Middle frontal gyrus (tissue), 1 donor: ENCODE results near the gene KRT31.
"Not testable (repeated sequence)": the region's sequence is repeated elsewhere in the genome, so short reads cannot be mapped to it uniquely, and the experiment has no call there.

ENCODE experiments used
- DNase-seq: peaks from one replicate; pipeline ENCODE4 v3.0.0-alpha.2; 2015; ENCODE audit warnings: low spot score; ENCODE audit errors: extremely low spot score

The KRT31 gene

DNA sequence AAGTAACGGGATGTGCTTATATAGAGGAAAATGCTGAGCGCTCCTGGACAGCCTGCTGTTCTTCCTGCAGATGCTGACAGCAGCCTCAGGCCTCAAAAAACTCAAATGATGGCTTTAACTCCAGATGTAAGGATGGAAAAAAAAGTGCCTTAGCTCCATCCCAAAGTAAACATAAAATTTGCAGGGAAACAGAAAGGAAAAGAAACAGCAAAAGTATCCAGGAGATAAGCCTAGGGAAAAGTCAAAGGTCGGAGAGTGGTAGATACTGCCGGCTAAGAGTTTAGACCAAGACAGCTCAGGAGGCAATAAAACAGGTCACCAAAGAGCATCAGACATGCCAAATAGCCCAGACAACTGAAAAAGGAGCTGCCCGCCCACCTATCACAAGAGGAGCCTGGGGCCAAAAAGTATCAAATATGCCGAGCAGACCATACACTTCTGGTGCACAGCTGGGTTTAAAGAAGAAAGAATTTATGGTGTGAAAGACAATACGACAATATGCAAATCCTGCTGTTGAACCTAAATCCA is 6.9 kb downstream of the KRT31 start:
- DNase-seq = no peak

DNA sequence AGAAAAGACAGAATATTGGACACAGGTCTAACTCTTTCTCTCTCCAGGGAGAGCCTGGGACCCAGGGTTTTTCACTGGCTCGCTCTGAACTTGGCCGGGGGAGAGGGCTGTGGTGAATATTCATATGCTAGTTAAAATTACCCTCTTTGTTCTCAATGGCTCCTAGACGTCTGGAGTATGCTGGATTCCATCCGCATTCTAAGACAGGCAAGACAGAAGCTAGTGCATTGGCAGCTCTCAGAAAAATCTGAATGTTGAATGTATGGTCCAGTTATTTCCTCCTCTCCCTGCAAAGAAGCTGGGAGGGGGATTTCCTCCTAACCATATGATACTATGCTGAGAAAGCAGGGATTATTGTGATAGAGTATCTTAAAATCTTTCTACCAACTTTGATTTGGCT is 9.7 kb downstream of the KRT31 start:
- no peak for DNase-seq

DNA sequence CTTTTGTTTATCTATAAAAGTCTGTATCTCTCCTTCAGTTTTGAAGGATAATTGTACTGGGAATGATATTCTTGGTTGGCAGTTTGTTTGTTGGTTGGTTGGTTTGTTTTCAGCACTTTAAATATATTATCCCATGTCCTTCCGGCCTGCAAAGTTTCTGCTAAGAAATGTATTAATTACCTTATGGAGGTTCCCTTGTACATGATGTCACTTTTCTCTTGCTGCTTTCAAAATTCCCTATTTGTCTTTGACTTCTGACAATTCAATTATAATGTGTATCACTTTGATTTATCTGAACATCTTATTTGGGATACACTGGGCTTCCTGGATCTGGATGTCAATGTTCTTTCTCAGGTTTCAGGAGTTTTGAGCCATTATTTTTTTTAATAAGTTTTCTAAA is 11.2 kb downstream of the KRT31 start:
- DNase-seq = no peak

DNA sequence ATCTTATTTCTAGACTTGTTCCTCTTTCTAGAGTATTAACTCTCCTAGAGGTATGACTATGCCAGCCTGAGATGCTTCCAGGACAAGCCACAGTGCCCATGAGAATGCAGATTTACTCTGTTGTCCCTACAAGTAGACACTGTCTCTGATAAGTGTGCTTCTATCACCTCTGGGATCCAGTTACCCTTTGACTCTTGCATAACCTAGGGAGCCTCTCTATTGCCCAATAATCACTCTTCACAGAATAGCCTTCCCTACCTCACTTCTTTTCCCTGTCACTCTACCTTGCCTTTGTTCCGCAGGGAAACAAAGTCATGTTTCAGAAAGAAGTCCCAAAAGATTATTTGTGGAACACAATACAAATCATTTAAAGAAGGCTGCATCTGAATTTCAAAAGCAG is 13.7 kb downstream of the KRT31 start:
- DNase-seq = no peak

DNA sequence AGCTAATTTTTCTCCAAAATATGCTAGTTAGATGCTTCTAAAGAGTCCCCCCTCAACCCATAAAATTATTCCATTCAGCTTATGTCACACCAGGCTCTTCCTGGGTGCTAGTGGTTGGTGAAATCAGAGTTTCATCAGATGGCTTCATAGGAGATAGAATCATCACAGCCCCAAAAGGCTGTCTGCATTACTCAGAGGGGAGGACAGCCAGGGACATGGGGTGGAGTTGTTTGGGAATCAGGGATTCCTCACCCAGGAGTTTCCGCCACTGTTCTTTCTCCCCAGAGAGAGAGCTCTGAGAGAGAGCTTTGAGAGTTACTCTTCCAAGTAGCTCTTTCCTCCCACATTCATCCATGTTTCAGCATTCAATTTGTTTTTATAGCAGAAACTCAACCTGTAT is 15.0 kb downstream of the KRT31 start:
- DNase-seq = no peak

DNA sequence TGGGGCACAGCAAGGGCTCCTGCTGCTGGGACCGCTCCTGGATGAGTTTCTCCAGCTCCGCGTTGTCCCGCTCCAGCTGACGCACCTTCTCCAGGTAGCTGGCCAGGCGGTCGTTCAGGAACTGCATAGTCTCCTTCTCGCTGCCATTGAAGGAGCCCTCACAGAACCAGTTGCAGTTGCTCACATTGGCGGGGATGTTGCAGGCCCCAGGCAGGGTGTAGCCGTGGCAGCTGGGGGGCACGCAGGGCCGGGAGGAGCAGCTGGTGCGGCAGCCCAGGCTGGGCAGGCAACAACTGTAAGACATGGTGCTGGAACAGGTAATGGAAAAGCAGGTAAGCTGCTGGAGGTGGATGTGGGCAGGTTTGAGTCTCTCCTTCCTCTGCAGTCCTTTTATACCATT is 15.5 kb downstream of the KRT31 start, which contains the start of gene KRT34:
TSS of gene KRT34 (minus strand) at position 364 of the 400 bp plus-strand sequence. CDS start at position 304, 60 bp downstream.
- DNase-seq = not testable (repeated sequence)

DNA sequence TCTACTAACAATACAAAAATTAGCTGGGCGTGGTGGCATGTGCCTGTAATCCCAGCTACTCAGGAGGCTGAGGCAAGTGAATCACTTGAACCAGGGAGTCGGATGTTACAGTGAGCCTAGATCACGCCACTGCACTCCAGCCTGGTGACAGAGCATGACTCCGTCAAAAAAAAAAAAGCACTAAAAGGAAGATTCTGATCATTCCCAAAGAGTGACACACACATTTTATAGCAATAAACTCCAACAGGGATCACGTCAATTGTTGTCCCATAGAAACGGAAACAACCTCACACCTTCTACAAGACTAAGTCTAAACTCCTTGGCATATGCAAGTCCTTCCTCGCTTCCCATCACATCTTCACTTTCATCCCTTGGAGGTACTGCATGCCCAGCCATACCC is 17.3 kb downstream of the KRT31 start:
- DNase-seq = not testable (repeated sequence)

DNA sequence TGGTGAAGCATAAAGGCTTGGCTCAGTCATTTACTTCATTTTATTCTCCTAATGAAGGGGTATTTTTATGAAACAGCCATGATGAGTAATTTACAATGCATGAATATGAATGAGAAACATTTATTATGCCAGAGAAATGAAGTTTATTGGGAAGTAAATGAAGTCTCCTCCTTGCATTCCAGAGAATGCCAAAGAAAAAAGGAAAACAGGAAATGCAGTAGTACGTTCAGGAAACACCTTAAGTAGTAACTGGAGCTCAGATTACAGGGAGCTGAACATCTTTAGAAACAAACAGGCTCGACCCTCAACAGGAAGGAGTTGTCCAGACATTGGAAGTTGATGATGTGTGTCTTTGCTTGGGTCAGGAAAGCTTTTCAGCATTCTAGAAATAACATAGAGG is 19.9 kb downstream of the KRT31 start:
- no peak for DNase-seq

DNA sequence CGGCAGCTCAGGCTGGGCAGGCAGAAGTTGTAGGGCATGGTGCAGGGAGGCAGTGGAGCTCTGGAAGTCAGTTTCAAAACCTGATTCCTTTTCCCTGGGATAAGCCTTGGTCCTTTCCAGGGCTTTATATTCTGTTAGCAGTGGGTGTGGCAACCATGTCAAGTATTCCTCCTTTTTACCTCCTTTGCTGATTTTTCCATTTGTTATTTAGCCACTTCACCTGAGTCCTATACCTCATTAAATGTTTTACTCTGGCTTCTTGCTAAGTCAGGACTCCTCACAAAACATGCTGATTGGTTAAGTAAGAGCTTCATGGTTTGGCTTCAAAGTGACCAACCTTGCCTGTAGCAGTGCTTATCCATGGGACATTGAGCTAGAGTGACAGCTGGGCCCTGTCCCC is 27.7 kb downstream of the KRT31 start, which contains the start of gene KRT33B:
TSS of gene KRT33B (minus strand) at position 101 of the 400 bp plus-strand sequence. CDS start at position 38, 63 bp downstream.
- no peak for DNase-seq

DNA sequence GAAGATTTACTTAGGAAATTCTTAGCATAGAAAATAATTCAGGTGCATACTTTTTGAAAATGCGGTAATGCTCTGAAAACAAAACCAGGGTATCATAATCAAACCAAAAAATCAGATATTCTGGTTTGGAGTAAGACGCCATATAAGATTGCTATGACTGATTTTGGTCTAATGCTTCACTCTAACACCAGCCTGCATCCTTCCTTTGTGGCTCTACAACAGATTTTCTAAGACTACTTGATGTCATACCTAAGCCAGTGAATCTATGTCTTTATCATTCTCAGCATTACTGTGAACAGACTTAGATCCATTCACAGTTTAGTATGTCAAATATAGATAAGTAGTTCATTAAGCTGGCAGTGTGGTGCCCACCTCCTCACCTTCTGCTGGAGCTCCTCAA is 28.4 kb downstream of the KRT31 start:
- DNase-seq = no peak

DNA sequence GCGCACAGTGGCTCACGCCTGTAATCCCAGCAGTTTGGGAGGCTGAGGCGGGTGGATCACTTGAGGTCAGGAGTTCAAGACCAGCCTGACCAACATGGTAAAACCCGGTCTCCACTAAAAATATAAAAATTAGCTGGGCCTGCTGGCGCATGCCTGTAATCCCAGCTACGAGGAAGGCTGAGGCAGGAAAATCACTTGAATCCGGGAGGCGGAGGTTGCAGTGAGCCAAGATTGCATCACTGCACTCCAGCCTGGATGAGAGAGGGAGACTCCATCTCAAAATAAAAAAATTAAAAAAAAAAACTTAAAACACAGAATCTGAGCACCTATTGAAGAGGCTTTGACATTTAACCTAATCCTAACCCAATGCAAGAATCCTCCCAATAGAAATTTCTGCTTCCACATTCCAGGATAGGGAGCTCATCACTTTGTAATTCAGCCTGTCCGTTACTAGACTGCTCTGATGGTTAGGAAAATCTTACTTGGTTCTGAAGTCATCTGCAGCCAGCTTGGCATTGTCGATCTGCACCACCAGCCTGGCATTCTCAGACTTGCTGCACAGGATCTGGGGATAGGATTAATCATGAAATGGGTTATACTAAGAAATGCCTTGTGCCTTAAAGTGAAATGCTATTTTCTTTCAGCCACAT is 29.9 kb downstream of the KRT31 start:
- no peak for DNase-seq

DNA sequence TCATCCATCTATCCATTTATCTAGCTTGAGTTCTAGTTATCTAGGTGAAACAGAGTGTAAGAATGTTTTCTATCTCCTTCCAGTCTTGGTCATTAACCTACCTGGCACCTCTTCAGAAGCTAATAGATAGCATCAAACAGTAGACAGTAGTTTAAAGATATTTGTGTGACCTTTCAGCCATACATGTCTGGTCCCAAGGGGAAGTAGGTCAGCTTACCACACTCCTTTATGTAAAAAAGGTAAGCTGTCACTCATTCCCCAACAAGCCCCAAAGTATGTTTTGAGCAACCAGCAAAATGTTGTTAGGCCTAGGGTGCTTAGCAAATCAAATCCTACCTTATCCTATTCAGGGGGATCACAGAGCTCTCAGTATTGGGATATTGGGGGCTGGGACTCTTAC is 31.3 kb downstream of the KRT31 start:
- no peak for DNase-seq

DNA sequence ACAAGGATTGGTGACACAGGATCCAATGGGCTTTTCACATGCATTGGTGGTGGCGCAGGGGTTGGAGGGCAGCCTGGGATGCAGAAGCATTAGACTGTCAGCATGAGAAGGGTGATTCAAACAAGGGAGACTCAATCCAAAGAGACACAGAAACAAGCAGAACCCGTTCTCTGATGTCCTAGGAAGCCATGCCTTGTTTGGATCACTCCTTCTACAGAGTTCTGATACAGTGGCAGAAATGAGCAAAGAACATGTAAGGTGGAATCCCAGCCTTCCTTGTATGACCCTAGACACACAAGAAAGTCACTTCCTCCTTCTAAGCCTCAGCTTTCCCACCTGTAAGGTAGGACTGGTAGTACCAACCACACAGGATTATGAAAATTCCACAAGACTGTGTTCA is 33.5 kb downstream of the KRT31 start:
- no peak for DNase-seq

DNA sequence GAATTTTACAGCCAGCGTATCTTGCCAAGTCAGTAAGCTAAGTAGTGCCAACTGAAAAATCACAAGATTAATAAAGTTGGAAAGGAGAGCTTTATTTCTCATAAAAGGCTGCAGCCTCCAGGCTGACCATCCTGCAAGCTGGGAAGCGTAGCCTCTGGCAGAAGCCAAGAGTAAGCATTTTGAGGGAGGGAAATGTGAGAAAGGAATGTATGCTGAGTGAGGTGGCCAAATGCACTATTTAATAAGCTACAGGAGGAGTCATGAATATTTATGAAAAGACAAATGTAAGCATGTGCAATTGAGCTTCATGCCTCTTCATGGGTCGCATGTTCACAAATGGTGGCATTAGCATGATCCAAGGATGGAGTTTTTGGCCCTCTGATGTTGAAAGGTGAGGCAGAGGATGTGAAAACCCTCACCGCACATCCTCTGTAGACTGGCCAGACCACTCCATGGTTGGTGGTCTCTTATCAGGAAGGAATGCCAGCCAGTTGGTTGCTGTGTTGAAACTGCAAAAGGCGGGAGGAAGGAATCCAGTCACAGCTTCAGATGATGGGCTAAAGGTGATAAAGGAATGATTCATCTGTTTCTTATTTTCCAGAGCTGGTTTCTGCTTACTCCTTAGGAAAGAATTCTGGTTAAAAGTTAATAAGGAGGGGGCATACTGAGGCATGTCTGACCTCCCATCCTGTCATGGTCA is 37.0 kb downstream of the KRT31 start:
- no peak for DNase-seq

DNA sequence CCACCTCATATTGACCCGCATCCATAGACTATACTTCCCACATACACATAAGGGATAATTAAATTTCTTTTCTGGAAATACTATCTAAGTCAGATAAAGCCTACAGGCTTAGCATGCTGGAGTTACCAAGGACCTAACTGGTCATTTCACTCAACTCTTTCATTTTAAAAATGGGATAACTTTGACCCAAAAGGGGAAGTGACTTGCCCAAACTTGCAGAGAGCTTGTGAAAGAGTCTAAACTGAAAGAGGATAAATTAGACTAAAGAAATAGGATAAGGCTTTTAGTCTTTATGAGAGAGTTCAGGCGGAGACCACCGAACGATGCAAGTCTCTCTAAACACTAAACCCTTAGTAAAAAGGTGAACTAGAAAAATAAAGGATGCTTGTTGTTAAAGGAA is 42.9 kb downstream of the KRT31 start:
- no peak for DNase-seq

DNA sequence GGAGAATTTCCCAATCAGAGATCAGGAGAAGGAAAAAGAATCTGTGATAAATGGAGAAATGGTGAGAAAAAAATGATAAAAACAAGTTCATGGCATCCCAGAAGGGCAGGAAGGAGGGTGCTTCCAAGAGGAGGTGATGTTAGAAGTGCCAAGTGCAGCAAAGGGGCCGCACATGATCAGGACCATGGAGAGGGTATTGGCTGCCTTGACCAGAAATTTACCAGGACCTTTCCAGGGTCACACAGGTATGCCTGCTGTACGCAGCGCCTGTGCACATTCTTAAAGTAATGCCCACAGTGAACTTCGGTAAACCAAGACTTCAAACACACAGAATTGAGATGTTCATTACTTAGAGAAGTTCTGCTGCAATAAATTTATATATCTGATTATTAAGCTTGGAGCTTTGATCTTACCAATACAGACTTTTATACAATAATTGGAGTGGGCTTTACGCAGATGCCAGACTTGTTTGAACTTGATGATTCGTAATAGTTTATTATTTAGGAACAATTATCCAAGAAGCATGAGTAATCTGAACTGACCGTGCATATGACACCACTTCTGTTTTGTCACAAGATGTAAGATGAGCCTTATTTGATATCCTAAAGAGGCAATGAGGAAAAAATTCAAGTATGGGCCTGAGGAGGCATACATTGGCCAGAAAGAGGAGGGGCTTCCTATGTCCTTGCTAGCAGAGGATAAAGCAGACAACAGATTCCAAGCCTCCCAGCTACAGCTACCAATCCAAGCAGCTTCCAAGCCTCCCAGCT is 44.6 kb downstream of the KRT31 start:
- DNase-seq = no peak

DNA sequence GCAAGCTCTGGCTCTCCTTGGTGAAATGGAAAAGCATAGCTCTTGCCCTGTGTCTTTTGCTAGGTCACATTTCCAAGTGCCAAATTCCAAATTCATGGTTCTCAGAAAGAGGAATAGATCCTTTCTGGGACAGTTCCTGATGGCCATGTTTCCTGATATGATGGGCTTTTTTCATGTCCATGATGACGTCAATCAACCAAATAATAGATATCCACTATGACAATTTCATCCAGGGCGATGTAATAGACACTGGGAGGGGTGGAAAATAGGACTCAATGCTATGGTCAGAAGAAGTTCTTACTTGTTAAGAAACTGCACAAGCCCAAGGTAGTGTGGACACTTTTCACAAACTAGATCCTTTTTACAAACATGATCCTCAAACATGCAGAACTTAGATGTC is 46.2 kb downstream of the KRT31 start:
- no peak for DNase-seq

DNA sequence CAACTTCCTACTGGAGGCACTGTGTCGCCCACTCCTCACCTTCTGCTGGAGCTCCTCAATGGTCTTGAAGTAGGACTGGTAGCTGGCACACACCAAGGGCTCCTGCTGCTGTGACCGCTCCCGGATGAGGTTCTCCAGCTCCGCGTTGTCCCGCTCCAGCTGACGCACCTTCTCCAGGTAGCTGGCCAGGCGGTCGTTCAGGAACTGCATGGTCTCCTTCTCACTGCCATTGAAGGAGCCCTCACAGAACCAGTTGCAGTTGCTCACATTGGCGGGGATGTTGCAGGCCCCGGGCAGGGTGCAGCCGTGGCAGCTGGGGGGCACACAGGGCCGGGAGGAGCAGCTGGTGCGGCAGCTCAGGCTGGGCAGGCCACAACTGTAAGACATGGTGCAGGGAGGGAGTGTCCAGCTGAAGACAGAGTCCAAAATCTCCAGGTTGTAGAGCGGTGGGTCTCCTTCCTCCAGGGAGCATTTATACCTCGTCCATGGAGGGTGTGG is 47.0 kb downstream of the KRT31 start, which contains the start of gene KRT33A:
TSS of gene KRT33A (minus strand) at position 448 of the 498 bp plus-strand sequence. CDS start at position 387, 61 bp downstream.
- not testable (repeated sequence) for DNase-seq

DNA sequence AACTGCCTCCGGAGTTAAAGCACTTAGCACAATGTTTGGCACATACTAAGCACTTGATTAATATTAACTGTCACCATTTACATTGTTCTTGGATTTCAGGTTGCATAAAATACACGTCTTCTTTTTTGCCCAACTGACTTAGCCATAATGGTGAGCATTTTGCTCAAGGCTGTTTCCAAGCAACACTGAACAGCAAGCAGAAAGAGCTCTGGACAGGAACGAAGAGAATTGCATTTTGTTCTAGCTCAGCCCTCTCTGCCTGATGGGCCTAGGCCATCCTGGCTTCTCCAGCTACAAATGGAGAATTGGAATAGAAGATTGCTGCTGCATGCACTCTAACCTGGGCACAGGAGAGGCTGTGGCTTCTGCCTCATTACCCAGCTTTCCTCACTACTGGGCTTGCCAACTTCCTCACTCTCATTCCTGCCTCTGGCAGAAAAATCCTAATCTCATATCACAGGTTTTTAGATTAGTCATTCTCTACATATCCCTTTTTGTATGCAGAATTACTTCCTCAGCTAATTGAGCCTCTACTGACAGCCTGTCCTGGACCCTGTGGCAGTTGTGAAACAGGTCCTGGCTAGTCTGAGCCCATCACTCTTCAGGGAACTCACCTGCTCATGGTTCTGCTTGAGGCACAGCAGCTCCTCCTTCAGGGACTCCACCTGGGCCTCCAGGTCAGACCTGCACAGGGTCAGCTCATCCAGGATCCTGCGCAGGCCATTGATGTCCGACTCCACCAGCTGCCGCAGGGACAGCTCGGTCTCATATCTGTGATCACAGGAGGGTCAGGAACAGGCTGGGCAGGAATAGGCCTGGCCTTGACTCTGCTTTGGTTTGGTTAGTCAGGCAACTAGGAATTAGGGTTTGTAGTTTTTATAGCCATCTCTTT is 49.3 kb downstream of the KRT31 start:
- no peak for DNase-seq

DNA sequence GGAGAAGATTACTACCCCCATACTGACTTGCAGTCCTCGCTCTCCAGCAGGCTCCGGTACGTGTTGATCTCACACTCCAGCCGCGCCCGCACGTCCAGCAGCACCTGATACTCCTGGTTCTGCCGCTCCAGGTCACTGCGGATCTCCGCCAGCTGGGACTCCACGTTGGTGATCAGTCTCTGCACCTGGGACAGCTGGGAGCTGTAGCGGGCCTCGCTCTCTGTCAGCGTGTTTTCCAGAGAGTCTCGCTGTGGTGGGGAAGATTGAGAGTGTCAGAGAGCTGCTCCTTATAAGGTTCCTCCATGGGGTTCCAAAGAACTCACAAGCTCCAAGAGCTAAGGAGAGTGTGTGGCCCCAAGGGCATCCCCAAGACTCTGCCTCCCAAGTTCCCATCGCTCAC is 51.0 kb downstream of the KRT31 start:
- DNase-seq = not testable (repeated sequence)

DNA sequence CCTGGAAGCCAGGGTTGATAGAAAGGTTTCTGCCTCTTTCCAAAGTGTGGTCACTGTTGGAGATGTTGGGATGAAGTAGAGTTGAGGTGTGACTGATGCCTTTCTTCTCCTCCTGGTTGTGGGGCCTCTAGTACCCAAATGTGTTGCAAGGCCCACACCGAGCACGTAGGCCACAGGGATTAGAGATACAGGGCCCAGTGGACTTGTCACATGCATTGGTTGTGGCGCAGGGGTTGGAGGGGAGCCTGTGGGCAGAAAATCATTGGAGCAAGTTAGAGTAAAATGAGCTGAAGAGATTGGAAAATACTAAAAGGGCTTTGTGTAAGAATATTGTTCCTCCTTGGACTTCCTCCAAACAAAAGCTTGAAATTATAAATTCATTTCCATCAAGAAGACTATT is 51.4 kb downstream of the KRT31 start:
- DNase-seq = no peak
